Heart left ventricle (tissue), 16 donors: ENCODE data around the gene FMN2. TPM values are rescaled to one million over a fixed set of nuclear protein-coding genes. Genes with fewer than 3 reads are reported as not detected.
A peak's percentile ranks its signal among the peaks of the same experiment; 100 is the strongest.

Experiments used
- ATAC-seq, 4 donors: fragments of 200-7000 bp; cut with Tn5 transposase; one replicate each; pipeline ENCODE4 v1.9.1; 2020 to 2022; ENCODE audit warnings: moderate library complexity in 4 of 4, mild to moderate bottlenecking in 3 of 4, moderate number of reproducible peaks in 1 of 4
- DNase-seq, 5 donors: peaks; one replicate each; pipeline ENCODE4 v3.0.0-alpha.2; 2020
- H3K27ac ChIP-seq, 12 donors: fragments of 200-600 bp; sonication (generic) in 4 of 12; one replicate each; pipeline versions ENCODE4 v1.5.0 to v1.8.0; 2016 to 2022; ENCODE audit warnings: mild to moderate bottlenecking in 2 of 12
- H3K27me3 ChIP-seq, 9 donors: fragments of 200-600 bp; sonication (generic) in 2 of 9; one replicate each; pipeline versions ENCODE4 v1.5.1 to v1.8.0; 2016 to 2022; ENCODE audit warnings: mild to moderate bottlenecking in 3 of 9
- H3K36me3 ChIP-seq, 9 donors: fragments of 200-600 bp; sonication (generic) in 2 of 9; one replicate each; pipeline versions ENCODE4 v1.5.0 to v1.8.0; 2018 to 2022; ENCODE audit warnings: mild to moderate bottlenecking in 2 of 9
- H3K4me1 ChIP-seq, 12 donors: fragments of 200-600 bp; sonication (generic) in 4 of 12; one replicate each; pipeline versions ENCODE4 v1.5.0 to v1.8.0; 2016 to 2022; ENCODE audit warnings: mild to moderate bottlenecking in 3 of 12
- H3K4me3 ChIP-seq, 12 donors: fragments of 200-600 bp; sonication (generic) in 4 of 12; one replicate each; pipeline versions ENCODE4 v1.5.0 to v1.8.0; 2017 to 2022; ENCODE audit warnings: mild to moderate bottlenecking in 9 of 12, moderate library complexity in 4 of 12
- H3K9me3 ChIP-seq, 12 donors: fragments of 200-600 bp; sonication (generic) in 4 of 12; one replicate each; pipeline versions ENCODE4 v1.5.0 to v1.8.0; 2016 to 2022; ENCODE audit warnings: mild to moderate bottlenecking in 1 of 12
- POLR2A ChIP-seq, 2 donors: fragments of 450-650 bp; IDR thresholded peaks; one replicate each; pipeline ENCODE4 v1.6.1; 2017; ENCODE audit warnings: antibody characterized with exemption in 2 of 2, mild to moderate bottlenecking in 2 of 2, moderate library complexity in 2 of 2
- WGBS, 4 donors: extraction: QIAGEN DNeasy Blood & Tissue Kit in 2 of 4; methylation state at CpG; one replicate each; pipeline versions ENCODE4 v1.1.5 to v1.1.7; 2013 to 2018; 5-methylcytosine and 5-hydroxymethylcytosine counted together
- intact Hi-C, 10 donors: fragments of 100-400 bp; cut with DNase I; formaldehyde crosslinking; loops; one replicate each; pipeline versions ENCODE4 v1.11.1 to v1.14.2; 2022
- polyA plus RNA-seq, 2 donors: library from polyadenylated mRNA; stranded (reverse); fragments of 200-250 nt; gene quantifications; one replicate each; pipeline ENCODE4 v1.2.3, GENCODE V29; 2013
- total RNA-seq, 9 donors: library from RNA; depleted of rRNA in 2 of 9; stranded (reverse); fragments of >200 nt in 2 of 9; fragmentation: NEBNext Ultra II Directional in 3 of 9; extraction: Animal tissue kit (Norgen Biotek cat#: 25700) in 3 of 9; gene quantifications; one replicate each; pipeline versions ENCODE4 v1.1.0 to v1.2.4, GENCODE V29; 2016 to 2023
- TF ChIP-seq, protein P1 (sequence below), 12 donors: fragments of 200-600 bp; sonication (generic) in 4 of 12; IDR thresholded peaks; one replicate each; pipeline versions ENCODE4 v1.5.0 to v1.8.0; 2018 to 2022; ENCODE audit warnings: antibody characterized with exemption in 12 of 12, mild to moderate bottlenecking in 5 of 12
- donor health status: ischemic (EF 13 %, LVEDD 7.1; RV severe dilation, severe dysfunction).
- donor health status: healthy with polysubstance abuse.
- donor health status: DM: no; HTN: yes; CAD: no.
- donor health status: DM: no; HTN: no; CAD: no.
- donor health status: ischemic (EF 25% LVEDD 6.9; RV normal size, moderate dysfunction).
- donor health status: ischemic (EF 25% LVEDD 5.7; RV mildly dilated, moderate dysfunction).
- donor health status: healthy.
- donor health status: DM: yes; HTN: yes; CAD: no.
- donor health status: ischemic (EF 35%, LVEDD 5.7; RV mildly dilated, moderate dysfunction).
- donor health status: nonischemic (EF 11% LVEDD 7.7; RV severe dilation, severe dysfunction).
- donor health status: DM: yes; HTN: yes; CAD: no.
- donor health status: PGD.
- donor health status: ischemic (EF 29% LVEDD 5.4; RV normal size, mild dysfunction).
- donor health status: nonischemic (EF 23%, LVEDD 6.1; RV moderate dilation, normal function).

Gene FMN2
- total and polyA plus RNA-seq, 11 donors = 0.11 to 1.9 (median 0.31) TPM; not detected in 8

GRCh38 chr1:240247899-240248298, 156.2 kb downstream of the FMN2 start:
- intact Hi-C loops = no loop called here
- Histone ChIP-seq H3K4me1 (no peaks in the 10 kb centered on the region), H3K4me3 (no peak overlapping the region), H3K36me3 (no peaks in the 10 kb centered on the region), H3K27ac (no peak overlapping the region), H3K9me3 (peaks cover 0 to 23% (median 5%) of the 10 kb centered on the region in 12 donors), H3K27me3 (no peaks in the 10 kb centered on the region)
- TF ChIP-seq, protein P1, sequence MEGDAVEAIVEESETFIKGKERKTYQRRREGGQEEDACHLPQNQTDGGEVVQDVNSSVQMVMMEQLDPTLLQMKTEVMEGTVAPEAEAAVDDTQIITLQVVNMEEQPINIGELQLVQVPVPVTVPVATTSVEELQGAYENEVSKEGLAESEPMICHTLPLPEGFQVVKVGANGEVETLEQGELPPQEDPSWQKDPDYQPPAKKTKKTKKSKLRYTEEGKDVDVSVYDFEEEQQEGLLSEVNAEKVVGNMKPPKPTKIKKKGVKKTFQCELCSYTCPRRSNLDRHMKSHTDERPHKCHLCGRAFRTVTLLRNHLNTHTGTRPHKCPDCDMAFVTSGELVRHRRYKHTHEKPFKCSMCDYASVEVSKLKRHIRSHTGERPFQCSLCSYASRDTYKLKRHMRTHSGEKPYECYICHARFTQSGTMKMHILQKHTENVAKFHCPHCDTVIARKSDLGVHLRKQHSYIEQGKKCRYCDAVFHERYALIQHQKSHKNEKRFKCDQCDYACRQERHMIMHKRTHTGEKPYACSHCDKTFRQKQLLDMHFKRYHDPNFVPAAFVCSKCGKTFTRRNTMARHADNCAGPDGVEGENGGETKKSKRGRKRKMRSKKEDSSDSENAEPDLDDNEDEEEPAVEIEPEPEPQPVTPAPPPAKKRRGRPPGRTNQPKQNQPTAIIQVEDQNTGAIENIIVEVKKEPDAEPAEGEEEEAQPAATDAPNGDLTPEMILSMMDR (IDR thresholded peaks at IDR 0.05) = no peak
- TF ChIP-seq POLR2A (IDR thresholded peaks at IDR 0.05) = no peak
- ATAC-seq (no peak), DNase-seq (no peak)
- WGBS, 4 donors = 49 to 58% (median 55%) methylated on average over 3 of the region's 3 CpGs

DNA sequence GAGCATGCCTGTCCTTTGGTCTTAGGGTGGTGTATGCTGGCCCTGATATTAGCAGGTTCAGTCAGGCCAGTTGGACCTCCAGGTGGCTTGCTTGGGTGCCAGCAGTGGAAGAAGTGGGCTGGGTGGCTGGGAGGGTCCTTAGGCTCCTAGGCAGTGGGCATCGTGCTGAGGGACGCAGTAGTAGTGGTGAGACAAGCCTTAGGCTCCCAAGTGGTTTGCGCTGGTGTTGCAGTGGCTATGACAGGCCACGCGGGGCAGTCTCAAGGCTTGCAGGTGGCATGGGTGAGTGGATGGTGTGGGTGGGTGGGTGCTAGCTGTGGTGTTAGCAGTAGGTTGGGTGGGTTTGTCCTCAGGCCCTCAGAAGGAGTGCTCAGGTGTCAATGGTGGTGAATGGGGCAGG, 162.3 kb downstream of the FMN2 start:
- no peaks in the 10 kb centered on the region for H3K4me1 ChIP-seq
- no peak for TF ChIP-seq POLR2A (IDR thresholded peaks at IDR 0.05)
- intact Hi-C loops = no loop called here
- H3K9me3 ChIP-seq = peaks cover 0 to 34% (median 7%) of the 10 kb centered on the region in 12 donors
- WGBS, 4 donors = 89 to 96% (median 92%) methylated on average over 4 to 5 of the region's 5 CpGs
- no peaks in the 10 kb centered on the region for H3K36me3 ChIP-seq
- no peak for DNase-seq
- H3K4me3 ChIP-seq = no peak overlapping the region
- no peaks in the 10 kb centered on the region for H3K27me3 ChIP-seq
- no peak overlapping the region for H3K27ac ChIP-seq
- no peak for ATAC-seq

DNA sequence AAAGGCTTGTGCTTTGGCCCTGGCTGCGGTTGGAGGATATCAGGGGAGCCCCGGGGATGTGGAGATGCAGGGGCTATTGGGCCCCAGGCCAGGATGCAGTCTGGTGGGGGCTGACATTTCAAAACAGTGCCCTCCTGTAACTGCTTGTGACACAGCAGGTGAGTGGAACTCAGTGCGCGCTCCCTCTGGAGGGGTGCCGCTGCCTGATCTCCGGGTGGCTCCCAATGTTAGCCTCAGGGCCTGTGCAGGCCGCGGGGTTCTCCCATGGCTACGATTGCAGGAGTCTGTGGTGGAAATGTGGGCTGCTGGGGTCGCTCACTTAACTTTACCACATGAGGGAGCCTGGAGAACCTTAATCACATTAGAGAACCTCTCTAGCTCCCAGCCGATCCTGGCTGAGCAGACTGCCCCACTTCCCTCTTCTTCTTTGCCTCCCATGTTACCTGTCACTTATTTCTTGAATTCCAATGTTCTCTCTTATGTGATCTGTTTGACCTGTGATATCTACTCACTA, 163.2 kb downstream of the FMN2 start:
- intact Hi-C loops = no loop called here
- peak in 1 of 5 donors; percentile 55 for DNase-seq
- Histone ChIP-seq H3K4me1 (no peaks in the 10 kb centered on the region), H3K27me3 (no peaks in the 10 kb centered on the region), H3K36me3 (no peaks in the 10 kb centered on the region), H3K9me3 (peaks cover 0 to 27% (median 3%) of the 10 kb centered on the region in 12 donors), H3K27ac (no peak overlapping the region), H3K4me3 (no peak overlapping the region)
- no peak for ATAC-seq
- WGBS, 4 donors = 81 to 91% (median 86%) methylated on average over 6 to 11 of the region's 11 CpGs
- TF ChIP-seq POLR2A (IDR thresholded peaks at IDR 0.05) = no peak
- TF ChIP-seq, protein P1 (IDR thresholded peaks at IDR 0.05) = no peak

GRCh38 chr1:240255922-240256321, 164.2 kb downstream of the FMN2 start:
- ATAC-seq (no peak), DNase-seq (no peak)
- intact Hi-C loops = no loop called here
- 80 to 90% (median 83%) methylated on average over 3 of the region's 3 CpGs for WGBS, 4 donors
- H3K4me3 ChIP-seq = no peak overlapping the region
- H3K9me3 ChIP-seq = peaks cover 0 to 27% (median 3%) of the 10 kb centered on the region in 12 donors
- TF ChIP-seq, protein P1 (IDR thresholded peaks at IDR 0.05) = no peak
- TF ChIP-seq POLR2A (IDR thresholded peaks at IDR 0.05) = no peak
- H3K36me3 ChIP-seq = no peaks in the 10 kb centered on the region
- no peaks in the 10 kb centered on the region for H3K27me3 ChIP-seq
- H3K27ac ChIP-seq = no peak overlapping the region
- H3K4me1 ChIP-seq = no peaks in the 10 kb centered on the region
